Measurements from ENCODE around the gene EML5. TPM values are rescaled to one million over a fixed set of nuclear protein-coding genes. Genes with fewer than 3 reads are reported as not detected.

The EML5 gene
- total RNA-seq, 1 experiment from 2014 or later = 0.66 TPM

- no TSS peak for BruUV-seq (replicated peaks)
- H3K27ac ChIP-seq (ENCODE audit: low read length) = no peak overlapping the region
- no peaks in the 10 kb centered on the region for H3K9me3 ChIP-seq (ENCODE audit: low read length)
- no peaks in the 10 kb centered on the region for H3F3A ChIP-seq (ENCODE audit: low read length, unreplicated experiment)
- peaks cover 44% of the 10 kb centered on the region for H3K79me2 ChIP-seq (ENCODE audit: low read length)
- H3K27me3 ChIP-seq (ENCODE audit: low read length) = no peaks in the 10 kb centered on the region
- ChIA-PET POLR2A (ENCODE audit: unreplicated experiment) (no interaction called here), CTCF (no interaction called here)
- DNase-seq = no peak
- no peaks in the 10 kb centered on the region; the same call in 1 of the 2 replicates for H3K36me3 ChIP-seq (ENCODE audit: low read depth, low read length)
- H3K4me2 ChIP-seq (ENCODE audit: low read length) = no peak overlapping the region
- no peak overlapping the region for H3K9ac ChIP-seq (ENCODE audit: low read length)
- intact Hi-C loops (cut with micrococcal nuclease) = no loop called here
- H4K20me1 ChIP-seq (ENCODE audit: low read length) = no peaks in the 10 kb centered on the region
- no peaks in the 10 kb centered on the region for H3K9me2 ChIP-seq (replicated peaks; ENCODE audit: low read length)
- no peak for TF ChIP-seq EZH2phosphoT487 (IDR thresholded peaks at IDR 0.05; ENCODE audit: borderline replicate concordance, low read length)
- TF ChIP-seq EZH2 (IDR thresholded peaks at IDR 0.05; ENCODE audit: low read length, unreplicated experiment) = no peak
- no peak for TF ChIP-seq CTCF (conservative IDR thresholded peaks at IDR 0.05; ENCODE audit: low read depth, low read length)
- no peak overlapping the region for H3K4me3 ChIP-seq (ENCODE audit: low read length)
- H2AFZ ChIP-seq (ENCODE audit: low read length) = no peak overlapping the region
- ATAC-seq = no peak
- H3K4me1 ChIP-seq (ENCODE audit: insufficient read depth, low read length) = peaks cover 38% of the 10 kb centered on the region
Observed at GRCh38 chr14:88829685-88830302, 37.0 kb upstream of the EML5 start.

DNA sequence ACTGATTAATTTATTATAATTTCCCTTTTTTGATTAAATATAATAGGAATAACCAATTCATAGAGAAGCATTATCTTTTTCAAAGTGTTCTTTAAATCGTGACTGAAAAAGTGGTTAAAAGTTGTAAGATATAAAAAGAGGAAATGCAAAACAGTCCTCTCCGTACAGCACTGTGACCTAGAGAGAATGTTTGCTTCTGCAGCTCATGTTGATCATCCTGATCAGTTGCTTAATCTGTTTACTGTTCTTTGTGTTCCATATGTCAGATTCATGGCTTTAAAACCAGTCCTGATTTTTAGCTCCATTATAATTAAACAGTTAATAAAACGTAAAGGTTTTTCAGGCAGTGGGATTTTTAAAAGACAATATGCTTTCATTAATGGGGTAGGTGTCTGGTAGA, 36.4 kb upstream of the EML5 start:
- H2AFZ ChIP-seq (ENCODE audit: low read length) = no peak overlapping the region
- ATAC-seq = no peak
- no peaks in the 10 kb centered on the region for H4K20me1 ChIP-seq (ENCODE audit: low read length)
- peaks cover 46% of the 10 kb centered on the region for H3K79me2 ChIP-seq (ENCODE audit: low read length)
- no peak overlapping the region for H3K27ac ChIP-seq (ENCODE audit: low read length)
- no TSS peak for BruUV-seq (replicated peaks)
- no peak for TF ChIP-seq CTCF (conservative IDR thresholded peaks at IDR 0.05; ENCODE audit: low read depth, low read length)
- TF ChIP-seq EZH2 (IDR thresholded peaks at IDR 0.05; ENCODE audit: low read length, unreplicated experiment) = no peak
- no peak for TF ChIP-seq EZH2phosphoT487 (IDR thresholded peaks at IDR 0.05; ENCODE audit: borderline replicate concordance, low read length)
- ChIA-PET CTCF (no interaction called here), POLR2A (ENCODE audit: unreplicated experiment) (no interaction called here)
- H3K4me3 ChIP-seq (ENCODE audit: low read length) = no peak overlapping the region
- no peak for DNase-seq
- intact Hi-C loops (cut with micrococcal nuclease) = no loop called here
- H3K9me2 ChIP-seq (replicated peaks; ENCODE audit: low read length) = no peaks in the 10 kb centered on the region
- H3F3A ChIP-seq (ENCODE audit: low read length, unreplicated experiment) = no peaks in the 10 kb centered on the region
- no peaks in the 10 kb centered on the region for H3K9me3 ChIP-seq (ENCODE audit: low read length)
- no peak overlapping the region for H3K4me2 ChIP-seq (ENCODE audit: low read length)
- H3K36me3 ChIP-seq (ENCODE audit: low read depth, low read length) = no peaks in the 10 kb centered on the region; the same call in 1 of the 2 replicates
- no peaks in the 10 kb centered on the region for H3K27me3 ChIP-seq (ENCODE audit: low read length)
- peaks cover 31% of the 10 kb centered on the region for H3K4me1 ChIP-seq (ENCODE audit: insufficient read depth, low read length)
- H3K9ac ChIP-seq (ENCODE audit: low read length) = no peak overlapping the region

- Histone ChIP-seq H3K27ac (ENCODE audit: low read length) (no peak overlapping the region), H3F3A (ENCODE audit: low read length, unreplicated experiment) (no peaks in the 10 kb centered on the region), H2AFZ (ENCODE audit: low read length) (peak overlapping the region; percentile 99; the same call in 1 of the 2 replicates), H3K4me1 (ENCODE audit: insufficient read depth, low read length) (peaks cover 24% of the 10 kb centered on the region), H3K4me2 (ENCODE audit: low read length) (peak overlapping the region; percentile 88), H3K9me3 (ENCODE audit: low read length) (no peaks in the 10 kb centered on the region), H3K9me2 (replicated peaks; ENCODE audit: low read length) (no peaks in the 10 kb centered on the region), H3K79me2 (ENCODE audit: low read length) (peaks cover 34% of the 10 kb centered on the region), H3K27me3 (ENCODE audit: low read length) (no peaks in the 10 kb centered on the region), H3K4me3 (ENCODE audit: low read length) (peak overlapping the region; percentile 86), H3K36me3 (ENCODE audit: low read depth, low read length) (no peaks in the 10 kb centered on the region), H4K20me1 (ENCODE audit: low read length) (no peaks in the 10 kb centered on the region), H3K9ac (ENCODE audit: low read length) (peak overlapping the region; percentile 81; the same call in 1 of the 2 replicates)
- DNase-seq = no peak
- ChIA-PET POLR2A (ENCODE audit: unreplicated experiment) (interaction anchor here (0.7 kb wide), 1 partner anchor 9 kb away, joined by 4 read pairs; no protein-coding TSS in a partner anchor), CTCF (interaction anchor here (0.6 kb wide), 1 partner anchor 97 kb away, joined by 4 read pairs; no protein-coding TSS in a partner anchor)
- BruUV-seq (replicated peaks) = no TSS peak
- intact Hi-C loops (cut with micrococcal nuclease) = no loop called here
- no peak for ATAC-seq
- TF ChIP-seq EZH2 (IDR thresholded peaks at IDR 0.05; ENCODE audit: low read length, unreplicated experiment) = no peak
Observed at GRCh38 chr14:88825503-88825902, 32.8 kb upstream of the EML5 start.
